GM18951 (cell line): ENCODE data around the gene FYB2.

Experiments
- POLR2A ChIP-seq: IDR thresholded peaks from 4 replicates; pipeline ENCODE4 v1.6.1; 2011; ENCODE audit warnings: mild to moderate bottlenecking; ENCODE audit not compliant: insufficient read length, insufficient read depth; ENCODE audit errors: extremely low read depth
- in situ Hi-C: fragments of 300-500 bp; cut with MboI; formaldehyde crosslinking; loops from one replicate; pipeline ENCODE4 v1.12.0; 2022; ENCODE audit warnings: low sequenced_read_pairs, mixed read lengths, inconsistent platforms; ENCODE audit not compliant: unreplicated experiment

The FYB2 gene

DNA sequence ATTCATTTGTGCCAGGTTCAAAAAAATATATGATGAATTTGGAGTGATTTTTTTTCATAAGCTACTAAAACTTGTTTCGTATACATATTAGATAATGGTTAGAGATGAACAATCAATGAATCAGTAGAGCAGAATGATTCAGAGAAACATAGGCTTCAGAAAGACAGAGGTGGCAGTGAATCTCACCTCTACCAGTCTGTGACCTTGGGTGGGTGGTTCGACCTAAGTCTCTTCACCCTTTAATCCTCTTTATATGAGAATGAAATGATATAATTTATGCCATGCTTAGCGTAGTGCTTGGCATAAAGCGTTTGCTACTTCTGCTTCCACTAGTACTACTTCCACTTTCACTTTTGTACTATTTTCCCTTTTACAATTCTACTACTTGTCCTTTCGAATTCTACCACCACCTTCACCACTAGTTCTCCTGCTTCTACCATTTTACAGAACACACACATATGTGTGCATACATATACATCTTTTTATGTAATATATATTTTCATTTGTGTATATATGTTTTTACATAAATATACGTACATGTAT, 45.1 kb downstream of the FYB2 start:
- TF ChIP-seq POLR2A = no peak
- in situ Hi-C loops = no loop called here

DNA sequence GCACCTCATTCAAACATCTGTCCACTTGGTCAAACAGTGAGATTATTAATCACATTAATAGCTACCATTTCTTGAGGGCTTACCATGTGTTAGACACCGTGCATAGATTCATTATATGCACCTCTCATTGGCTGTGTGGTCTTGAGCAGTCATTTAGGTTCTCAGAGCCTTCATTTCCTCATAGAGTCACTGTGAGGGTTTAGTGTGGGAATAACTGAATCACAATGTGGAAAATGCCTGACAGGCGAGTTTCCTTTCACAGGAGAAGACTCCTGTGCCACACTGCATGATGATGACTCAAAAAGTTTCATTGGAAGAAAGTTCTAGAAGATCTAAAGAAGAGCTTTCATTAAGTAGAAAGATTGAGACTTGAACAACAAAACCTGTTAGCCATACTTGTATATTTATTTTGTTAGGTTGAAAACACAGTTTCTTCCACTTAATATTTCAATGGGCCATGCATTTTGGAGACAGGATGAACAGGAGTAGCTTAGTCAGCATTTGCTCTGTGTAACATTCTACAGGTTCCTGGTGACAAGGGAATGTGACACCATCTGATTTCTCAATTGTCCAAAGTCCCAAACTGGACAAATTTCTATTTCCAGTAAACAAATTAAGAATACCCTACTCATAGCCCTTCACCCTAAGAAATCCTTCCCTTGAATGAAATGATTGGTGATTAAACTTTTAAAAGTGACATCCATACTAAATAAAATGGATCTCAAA, 45.7 kb downstream of the FYB2 start:
- in situ Hi-C loops = no loop called here
- no peak for TF ChIP-seq POLR2A

DNA sequence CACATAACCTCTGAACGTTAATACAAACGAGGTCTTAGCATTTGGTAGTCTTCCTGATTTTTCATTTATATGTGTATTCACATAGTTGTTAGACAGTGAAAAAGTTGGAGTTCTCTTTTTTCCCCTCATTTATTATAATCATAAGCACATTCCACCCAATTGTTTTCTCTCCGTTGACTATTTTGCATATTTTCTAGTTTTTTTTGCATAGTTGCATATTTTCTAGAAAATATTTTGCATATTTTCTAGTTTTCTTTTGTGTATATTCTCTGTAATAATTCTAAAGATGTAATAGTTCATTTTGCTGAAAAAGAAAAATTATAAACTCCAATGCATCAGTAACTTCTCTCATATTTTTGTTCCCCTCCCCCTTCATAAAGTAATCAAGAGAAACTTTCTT, 47.5 kb downstream of the FYB2 start:
- in situ Hi-C loops = no loop called here
- TF ChIP-seq POLR2A = no peak

DNA sequence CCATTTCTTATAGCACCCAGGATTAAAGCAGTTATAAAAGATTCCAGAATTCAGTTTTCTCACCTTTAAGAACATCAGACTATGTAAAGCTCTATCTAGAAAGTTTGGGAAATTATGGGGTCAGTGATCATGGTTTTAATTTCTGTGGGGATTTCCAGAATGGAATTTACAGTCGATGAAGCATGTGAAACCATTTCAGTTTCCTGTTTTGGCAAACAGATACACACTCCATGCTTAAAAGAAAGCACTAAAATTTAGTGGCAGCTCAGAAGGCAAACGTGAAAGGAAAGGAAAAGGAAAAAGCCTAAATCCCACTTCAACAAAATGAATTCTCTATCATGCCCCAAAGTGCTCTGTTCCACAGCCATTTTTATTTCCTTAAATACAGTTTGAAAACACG, 60.4 kb downstream of the FYB2 start:
- TF ChIP-seq POLR2A = no peak
- in situ Hi-C loops = no loop called here

DNA sequence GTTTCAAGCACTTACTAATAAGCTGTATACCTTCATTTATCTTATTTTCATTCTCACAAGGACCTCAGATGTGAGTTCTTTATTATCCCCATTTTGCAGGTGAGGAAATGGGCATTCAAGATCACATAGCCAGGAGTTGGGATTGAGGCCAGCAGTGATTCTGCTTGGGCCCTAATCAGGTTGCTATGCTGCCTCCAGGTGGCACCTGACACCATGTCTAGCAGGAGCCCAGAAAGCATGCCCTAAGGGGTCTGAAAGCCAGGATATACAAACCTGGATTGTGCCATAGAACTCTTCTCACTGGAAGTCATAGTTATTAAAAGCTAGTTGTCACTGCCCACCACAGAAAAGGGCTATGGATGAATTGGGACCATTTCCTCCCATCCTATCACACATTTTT, 61.1 kb downstream of the FYB2 start:
- in situ Hi-C loops = no loop called here
- no peak for TF ChIP-seq POLR2A

DNA sequence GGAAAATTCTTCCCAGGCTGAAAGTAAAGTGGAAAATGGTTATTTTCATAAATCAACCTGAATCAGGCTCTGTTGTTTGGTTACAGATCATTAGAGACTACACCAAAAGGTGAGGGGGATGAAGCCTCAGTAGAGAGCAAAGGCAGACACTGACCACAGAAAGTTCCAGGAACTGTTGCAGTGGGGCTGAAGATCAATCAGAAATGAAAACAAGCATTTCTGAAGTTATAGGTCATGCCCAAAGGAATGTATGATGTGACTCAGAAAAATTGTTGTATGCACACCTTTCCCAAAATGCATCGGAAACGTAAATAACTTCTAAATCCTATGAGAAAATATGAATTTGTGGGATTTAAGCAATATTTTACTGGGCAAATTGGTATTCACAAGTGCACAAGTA, 63.3 kb downstream of the FYB2 start:
- in situ Hi-C loops = no loop called here
- TF ChIP-seq POLR2A = no peak

DNA sequence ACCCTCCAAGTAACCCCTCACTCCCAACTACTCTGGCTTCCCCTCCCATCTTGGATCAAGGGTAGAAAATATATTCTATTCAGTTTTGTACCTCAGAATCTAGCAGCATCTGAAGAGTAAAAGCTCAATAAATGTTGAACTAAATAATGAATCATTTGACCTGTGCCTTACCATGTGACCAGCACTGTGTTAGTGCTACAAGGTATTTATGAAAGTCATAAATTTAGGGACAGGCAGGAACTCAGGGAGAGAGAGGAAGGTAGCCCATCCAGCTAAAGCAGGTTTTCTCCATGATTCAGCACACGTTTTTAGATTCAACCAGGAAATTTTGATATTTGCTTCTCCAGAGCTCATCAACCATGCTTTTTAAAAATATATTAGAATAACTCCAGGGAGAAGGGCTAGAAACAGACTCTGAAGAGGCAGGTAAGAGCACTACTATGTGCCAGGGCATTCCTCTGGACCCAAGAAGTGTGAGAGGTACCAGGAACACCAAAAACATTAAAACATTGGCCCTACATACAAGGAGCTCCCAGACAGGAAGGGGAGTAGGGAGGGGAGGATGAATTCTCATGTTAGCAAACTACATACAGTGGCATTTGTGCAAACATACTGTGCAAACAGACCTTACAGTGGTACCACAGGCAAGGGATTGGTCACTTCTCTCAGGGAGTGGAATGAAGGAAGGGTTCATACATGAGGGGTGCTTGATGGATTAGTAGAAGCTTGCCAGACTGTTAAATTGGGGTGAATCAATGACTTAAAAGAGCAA, 64.3 kb downstream of the FYB2 start:
- in situ Hi-C loops = no loop called here
- TF ChIP-seq POLR2A = no peak

DNA sequence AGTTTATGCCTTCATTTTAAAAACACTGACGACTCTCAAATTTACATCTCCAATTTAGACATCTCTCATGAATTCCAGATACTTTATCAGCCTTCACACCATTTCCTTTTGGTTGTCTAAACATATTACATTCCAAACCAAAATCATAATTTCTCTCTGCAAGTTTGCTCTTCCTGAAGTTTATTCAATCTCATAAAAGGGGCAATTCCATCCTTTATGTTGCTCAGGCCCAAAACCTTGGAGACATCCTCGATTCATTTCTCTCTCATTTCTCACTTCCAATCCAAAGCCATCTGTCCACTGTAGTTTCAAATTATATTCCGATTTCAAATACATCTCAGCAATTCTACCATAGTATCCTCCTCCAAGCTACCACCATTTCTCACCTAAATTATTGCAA, 74.0 kb downstream of the FYB2 start:
- no peak for TF ChIP-seq POLR2A
- in situ Hi-C loops = no loop called here

DNA sequence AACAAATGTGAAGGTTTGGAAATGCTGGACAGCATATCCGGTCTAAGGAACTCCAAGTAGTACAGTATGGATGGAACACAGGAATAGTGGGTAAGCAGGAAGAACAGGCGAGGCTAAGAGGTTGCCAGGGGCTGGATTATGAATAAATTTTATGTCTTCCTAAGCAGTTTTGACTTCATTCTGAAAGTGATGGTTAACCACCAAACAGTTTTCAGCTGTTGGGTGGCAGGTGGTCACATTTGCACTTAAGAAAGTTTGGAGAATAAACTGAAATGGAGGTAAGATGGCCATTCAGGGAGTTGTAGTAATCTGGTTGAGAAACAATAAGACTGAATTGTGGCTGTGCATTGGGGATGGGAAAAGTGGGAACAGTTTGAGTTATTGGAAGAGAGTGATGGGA, 90.2 kb downstream of the FYB2 start:
- TF ChIP-seq POLR2A = no peak
- in situ Hi-C loops = no loop called here

DNA sequence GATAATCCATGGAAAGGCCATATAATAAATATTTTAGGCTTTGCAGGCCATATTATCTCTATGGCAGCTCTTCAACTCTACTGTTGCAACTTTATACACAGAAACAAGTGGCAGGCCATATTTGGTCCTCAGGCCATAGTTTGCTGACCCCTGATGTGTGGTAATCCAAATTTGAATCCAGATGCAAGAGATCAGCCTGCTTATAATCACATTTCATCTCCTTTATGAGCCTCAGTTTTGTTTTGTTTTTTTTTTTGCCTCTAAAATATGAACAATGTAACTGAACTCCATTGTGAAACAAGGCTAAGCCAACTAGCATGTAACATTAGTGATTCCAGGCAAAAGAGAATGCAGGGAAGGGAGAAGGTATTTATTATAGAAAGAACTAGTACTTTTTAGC, 92.5 kb downstream of the FYB2 start:
- in situ Hi-C loops = no loop called here
- TF ChIP-seq POLR2A = no peak

DNA sequence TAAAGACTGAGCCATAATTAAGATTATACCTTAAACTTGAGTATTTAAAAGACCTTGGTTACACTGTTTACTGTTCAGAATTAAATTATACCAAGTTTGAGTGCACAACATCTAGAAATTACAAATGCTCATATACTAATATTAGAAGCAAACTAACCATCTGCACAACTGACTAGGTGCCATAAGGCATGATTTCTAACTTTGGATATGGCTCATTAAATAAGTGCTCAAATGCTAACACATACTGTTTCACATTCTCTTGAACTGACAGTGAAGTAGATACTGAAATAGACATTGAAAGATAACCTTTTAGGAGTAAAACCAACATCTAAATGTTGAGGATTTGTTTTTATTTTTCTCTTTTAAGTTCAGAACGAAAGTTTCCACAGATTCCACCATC, 100.0 kb downstream of the FYB2 start:
- in situ Hi-C loops = loop anchor here (25.0 kb wide), 1 partner anchor 1432 kb away; no protein-coding TSS in a partner anchor
- TF ChIP-seq POLR2A = no peak

DNA sequence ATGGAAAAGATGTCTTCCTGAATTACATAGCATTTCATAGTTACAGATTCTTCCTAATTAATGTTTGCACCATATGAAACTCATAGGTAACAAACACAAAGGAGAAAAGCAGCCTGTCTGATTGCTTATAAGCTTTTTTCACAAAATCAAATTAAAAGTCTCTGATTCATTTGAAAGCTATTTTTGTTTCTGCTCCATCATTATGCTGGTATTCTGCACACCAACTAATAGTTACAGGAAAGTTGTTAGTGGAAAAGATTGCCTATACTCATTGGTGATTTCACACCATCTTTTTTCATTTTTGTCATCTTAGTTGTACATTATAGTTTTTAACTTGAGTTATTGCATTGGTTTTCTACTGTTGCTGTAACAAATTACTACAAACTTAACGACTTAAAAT, 104.0 kb downstream of the FYB2 start:
- in situ Hi-C loops = loop anchor here (25.0 kb wide), 1 partner anchor 1428 kb away; no protein-coding TSS in a partner anchor
- no peak for TF ChIP-seq POLR2A

DNA sequence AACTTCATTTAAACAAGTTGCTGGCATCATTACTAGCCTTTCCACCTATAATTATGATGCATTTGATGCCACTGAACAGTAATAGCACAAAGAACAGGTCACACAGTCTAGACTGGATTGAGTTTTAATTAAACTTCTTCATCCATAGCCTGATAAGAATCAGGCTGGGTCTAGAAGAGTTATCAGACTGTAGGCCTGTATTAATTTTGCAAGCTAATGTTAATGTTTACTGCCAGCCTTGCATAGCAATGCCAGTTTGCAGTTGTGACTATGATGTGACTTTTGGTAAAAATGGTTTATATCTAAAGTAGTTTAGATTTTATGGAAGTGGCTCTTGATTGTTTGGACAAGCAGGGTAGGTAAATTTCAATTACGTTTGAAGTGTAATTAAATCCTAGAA, 106.1 kb downstream of the FYB2 start:
- in situ Hi-C loops = loop anchor here (25.0 kb wide), 1 partner anchor 1426 kb away; no protein-coding TSS in a partner anchor

DNA sequence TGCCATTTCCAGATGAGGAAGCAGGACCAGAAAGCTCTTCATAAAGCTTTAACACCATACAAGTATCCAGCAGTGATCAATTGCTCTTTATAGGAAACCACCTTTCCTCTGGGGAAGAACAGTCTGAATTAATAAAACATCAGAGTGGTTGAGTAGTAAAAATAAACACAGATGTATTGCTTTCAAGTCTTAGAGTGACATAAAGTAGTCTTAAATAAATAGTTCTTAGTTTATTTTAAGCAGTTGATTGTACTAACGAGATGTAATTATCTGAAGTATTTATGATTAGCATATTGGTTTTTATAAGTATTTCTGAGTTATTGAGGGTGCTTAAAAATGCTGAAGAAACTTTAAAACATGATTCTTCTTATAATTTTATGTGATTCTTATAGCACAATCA, 107.1 kb downstream of the FYB2 start:
- in situ Hi-C loops = loop anchor here (25.0 kb wide), 1 partner anchor 1425 kb away; no protein-coding TSS in a partner anchor
- no peak for TF ChIP-seq POLR2A

More for the DNA sequence above, 106.1 kb downstream of the FYB2 start:
- no peak for TF ChIP-seq POLR2A
